Stimulated activated CD4-positive, alpha-beta T cell treated with anti-CD3 and anti-CD28 coated beads, Interleukin-1b, Interleukin-23, amount 100 ng/mL, for 4 hours (primary cell): ENCODE data around the gene HDAC8.
"Not testable (repeated sequence)": the region's sequence is repeated elsewhere in the genome, so short reads cannot be mapped to it uniquely, and the experiment has no call there.

ENCODE experiments used
- DNase-seq, 2 donors: peaks; one replicate each; pipeline ENCODE4 v3.0.0-alpha.2; 2020; ENCODE audit warnings: low read depth in 2 of 2

HDAC8 gene

DNA sequence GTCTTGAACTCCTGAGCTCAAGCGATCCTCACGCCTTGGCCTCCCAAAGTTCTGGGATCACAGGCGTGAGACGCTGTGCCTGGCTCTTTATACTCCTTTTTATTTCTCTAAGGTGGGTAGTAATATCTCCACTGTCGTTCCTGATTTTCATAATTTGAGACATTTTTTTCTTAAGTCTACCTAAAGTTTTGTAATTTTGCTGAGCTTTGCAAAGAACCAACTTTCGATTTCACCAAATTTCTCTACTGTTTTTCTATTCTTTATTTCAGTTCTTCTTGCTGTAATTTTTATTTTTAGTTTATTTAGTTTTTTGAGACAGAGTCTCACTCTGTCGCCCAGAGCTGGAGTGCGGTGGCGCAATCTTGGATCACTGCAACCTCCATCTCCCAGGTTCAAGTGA lies 196.5 kb downstream of the HDAC8 start:
- DNase-seq: no peak

DNA sequence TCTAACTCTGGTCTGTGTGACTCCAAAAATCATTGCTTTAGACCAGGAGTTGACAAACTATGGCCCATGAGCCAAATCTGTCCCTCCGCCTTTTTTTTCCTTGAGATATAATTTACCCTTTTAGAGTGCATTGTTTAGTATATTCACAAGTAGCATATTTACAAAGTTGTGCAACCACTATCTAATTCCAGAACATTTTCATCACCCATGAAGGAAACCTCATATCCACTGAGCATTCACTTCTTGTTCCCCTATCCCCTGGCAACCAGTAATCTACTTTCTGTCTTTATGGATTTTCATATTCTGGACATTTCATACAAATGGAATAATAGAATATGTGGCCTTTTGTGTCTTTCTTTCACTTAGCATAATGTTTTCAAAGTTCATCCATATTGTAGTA lies 199.5 kb downstream of the HDAC8 start:
- no peak for DNase-seq

DNA sequence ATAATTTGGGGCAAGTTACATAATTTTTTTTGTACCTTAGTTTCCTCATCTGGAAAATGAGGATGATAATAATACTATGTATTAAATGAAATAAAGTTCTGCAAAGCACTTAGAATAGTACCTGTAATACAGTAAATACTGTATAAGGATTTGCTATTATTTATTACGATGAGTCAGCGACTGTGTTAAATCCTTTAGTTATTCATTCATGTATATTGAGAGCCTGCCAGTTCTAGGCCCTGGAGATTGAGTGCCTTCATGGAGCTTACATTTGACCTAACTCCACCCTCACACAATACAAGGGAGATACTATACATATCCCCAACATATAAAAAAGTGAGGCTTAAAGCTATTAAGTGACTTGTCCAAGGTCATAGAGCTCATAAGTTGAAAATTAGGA lies 199.9 kb downstream of the HDAC8 start:
- no peak for DNase-seq

DNA sequence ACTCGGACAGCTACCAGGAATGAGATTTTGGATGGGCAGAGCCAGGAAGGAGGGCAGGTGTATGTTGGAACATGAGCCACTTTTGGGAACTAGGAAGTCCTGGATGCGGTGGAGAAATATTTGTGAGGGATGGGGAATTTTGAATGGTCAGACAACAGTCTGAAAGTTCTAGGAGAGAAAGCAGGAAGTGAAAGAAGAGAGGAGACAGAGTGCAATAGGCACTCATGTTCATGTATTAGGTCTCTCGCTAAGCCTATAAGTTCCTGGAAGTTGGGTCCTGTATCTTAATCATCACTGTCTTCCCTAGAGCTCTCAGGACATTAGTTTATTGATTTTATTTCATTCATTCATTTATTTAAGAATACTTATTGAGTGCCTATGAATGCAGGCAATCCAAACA lies 201.2 kb downstream of the HDAC8 start:
- no peak for DNase-seq

DNA sequence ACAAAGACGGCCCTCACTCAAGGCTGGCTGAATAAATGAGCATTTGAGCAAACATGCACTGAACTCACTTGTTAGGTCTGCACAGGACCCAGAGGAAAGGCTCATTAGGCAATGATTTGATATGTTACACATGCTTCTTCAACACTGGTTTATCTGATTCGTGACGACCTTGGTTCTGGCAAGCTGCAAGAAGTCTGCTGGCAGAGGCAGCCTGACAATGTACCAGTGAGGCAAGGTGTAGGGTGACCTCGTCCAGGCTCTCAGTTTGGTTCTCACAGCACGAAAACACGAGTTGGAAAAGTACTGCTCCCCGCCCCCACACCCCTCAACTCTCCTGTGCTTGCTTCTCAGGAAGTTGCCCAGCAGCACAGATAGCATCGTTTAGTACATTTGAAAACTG lies 203.8 kb downstream of the HDAC8 start:
- DNase-seq: no peak

DNA sequence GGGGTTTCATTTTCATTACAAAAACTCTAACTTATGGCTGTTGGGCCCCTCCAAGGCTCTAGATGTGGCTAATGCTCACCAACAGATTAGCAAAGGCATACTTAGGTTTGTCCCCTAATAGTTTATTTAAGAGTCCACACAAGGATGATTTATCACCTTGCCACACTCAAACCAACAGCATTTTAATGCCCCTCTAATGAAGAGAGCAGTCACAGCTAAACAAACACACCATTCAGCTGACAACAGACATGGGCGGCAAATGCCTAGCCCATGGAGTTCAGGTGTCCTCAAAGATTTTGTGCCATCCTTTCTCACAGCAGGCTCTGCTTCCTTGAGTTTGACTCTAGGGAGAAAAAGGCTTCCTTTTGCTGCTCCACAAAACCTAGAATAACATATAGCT lies 205.1 kb downstream of the HDAC8 start:
- no peak for DNase-seq

DNA sequence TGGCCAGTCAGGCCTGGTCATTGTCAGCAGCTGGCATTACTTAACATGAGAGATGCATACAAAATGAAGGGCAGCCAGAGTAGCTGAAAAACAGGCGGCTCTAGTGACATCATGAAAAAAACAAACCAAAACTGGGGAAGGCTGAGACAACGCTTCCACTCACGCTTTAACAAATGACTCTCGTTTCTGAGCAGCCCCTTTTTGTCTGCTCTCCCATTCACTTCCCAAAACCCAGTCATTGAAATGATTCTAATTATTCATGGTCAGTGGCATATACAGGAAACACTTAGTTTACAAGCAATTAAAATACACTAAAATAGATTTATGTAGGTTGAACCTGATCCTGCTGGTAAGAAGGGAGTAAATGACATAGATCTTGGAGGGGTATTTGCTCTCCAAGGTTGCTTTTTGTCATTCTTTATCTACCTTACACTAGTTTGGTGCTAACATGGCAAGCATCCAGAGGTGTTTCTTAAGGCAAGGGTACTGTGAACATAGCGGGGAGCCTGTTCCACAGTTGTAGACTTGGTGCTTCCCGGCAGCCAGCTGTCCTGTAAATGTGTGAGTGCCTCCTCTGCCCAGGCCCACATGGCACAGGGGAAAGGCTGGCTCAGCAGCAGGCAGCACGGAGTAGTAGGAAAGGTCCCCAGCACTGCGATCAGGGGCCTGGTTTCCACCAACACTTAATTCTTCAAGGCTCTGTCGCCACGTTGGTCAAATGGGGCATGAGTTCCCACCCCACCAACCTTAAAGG lies 205.8 kb downstream of the HDAC8 start:
- no peak for DNase-seq

DNA sequence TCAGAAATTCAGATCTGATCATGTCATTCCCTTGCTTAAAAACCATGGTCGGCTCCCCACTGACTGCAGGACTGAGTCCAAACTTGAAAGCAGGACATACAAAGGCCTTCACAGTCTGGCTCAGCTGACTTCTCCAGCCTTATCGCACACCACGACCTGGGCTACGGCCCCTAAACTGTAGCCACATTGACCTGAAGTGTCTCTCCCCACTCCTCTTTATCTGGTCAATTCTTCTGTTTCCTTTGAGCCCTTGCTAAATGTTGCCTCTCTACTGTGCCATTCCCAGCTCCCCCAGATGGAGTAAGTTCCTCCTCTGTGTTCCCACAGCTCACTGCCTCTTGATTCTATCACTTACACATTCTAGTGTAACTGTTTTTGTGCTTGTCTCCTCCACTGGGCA lies 206.5 kb downstream of the HDAC8 start:
- no peak for DNase-seq

DNA sequence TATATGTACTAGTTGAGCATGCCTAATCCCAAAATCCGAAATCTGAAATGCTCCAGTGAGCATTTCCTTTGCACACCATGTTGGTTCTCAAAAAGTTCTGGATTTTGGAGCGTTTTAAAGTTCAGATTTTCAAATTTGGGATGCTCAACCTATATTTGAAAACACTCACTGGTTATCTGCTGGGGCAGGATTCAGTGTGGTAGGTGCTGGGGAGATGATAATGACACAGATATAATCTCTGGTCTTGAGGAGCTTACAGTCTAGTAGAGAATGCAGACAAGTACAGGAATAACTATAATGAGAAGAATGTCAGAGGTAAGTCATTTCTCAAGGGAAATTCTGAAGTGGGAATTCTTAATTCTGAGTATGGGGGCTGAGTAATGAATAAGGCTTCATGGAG lies 207.5 kb downstream of the HDAC8 start:
- DNase-seq: no peak

DNA sequence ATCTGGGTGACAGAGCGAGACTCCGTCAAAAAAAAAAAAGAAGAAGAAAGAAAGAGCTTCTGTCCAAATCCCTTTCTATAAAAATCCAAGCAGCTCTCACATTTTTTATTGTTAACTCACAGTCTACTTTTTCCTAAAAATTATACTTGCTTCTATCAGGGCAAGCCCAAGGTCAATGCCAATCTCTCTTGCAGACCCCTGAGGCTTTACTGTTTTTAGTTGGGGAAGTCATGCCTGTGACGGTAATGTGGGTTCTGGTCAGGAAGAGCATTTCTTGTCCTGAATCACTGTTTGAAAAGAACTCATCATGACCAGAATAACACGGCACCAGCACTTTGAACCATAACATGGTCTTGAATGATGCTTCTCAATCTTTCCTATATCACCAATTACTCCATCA lies 212.3 kb downstream of the HDAC8 start:
- DNase-seq: no peak

DNA sequence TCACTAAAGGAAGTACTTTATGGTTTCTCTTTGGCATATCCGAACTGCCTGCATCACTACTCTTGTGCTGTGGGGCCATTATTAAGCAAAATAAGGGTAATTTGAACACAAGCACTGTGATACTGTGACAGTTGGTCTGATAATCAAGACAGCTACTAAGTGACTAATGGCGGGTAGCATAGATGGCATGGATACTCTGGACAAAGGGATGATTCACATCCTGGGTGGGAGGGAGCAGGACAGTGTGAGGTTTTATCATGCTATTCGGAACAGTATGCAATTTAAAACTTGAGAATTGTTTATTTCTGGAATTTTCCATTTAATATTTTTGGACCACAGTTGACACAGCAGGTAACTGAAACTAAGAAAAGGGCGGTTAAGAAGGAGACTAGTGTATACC lies 214.3 kb downstream of the HDAC8 start:
- DNase-seq: no peak

DNA sequence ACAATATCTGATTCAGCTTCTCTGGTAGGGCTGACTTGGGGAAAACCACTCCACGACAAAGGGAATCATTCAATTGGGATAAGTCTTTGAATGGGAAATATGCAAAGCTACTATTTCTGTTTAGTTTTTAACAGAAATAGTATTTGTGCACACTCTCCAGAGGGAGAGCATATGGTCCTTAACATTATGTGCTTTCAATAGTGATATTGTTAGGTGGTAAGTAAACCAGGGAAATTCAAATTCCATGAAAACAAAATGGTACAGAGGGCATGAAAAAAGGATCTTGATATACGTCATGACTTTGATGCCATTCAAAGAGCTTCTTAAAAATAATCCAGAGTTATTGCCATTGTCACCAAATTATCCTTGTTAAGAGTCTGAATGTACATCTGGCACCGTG lies 219.9 kb downstream of the HDAC8 start:
- DNase-seq: no peak

DNA sequence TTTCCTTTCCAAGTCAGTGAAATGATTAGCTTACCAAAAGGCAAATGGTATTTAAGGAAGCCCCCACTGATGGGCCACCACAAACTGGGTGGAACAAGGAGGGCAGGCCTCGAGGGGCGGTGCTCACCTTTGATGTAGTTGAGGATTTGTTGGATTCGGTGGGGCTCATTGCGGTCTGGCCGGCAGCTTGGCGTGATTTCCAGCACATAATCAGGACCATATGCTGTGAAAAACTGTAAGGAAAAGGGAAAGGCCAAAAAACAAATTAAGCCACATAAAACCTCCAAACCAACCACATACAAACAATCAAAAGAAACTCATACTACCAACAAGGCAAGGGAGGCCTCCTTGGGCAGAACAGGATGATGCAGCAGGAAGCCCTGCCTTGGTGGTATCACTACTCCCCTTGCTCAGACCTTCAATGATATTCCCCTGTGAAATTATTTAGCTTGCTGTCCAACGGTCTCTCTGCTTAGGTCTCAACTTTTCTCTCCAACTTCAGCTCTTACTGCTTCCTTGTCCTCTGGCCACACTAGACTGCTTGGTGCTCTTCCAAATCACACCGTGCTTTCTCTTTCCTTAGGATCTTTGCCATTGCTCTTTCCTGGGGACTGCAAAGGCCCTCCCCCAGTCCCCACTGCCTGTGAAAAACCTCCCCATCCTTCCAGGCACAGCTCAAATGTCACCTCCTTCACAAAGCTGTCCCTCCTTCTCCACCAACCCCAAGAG lies 220.9 kb downstream of the HDAC8 start:
- DNase-seq: no peak

DNA sequence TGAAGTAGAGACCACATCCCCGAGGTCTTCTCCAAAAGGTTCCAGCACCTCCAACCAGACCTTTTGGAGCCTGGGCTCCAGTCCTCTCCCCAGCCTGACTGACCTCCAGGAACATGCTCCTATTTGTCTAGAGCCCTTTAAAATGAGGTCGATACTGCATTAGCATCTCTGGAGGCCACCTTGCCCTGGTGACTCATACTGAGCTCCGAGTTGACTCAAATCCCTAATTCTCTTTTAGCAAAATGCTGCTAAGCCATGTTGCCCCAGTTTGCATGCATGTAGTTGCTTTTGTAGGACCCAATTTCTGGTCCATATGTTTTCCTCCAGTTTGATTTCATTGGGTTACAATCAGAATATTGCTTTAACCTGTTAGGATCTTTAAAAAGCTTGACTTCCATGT lies 223.5 kb downstream of the HDAC8 start:
- DNase-seq: no peak

DNA sequence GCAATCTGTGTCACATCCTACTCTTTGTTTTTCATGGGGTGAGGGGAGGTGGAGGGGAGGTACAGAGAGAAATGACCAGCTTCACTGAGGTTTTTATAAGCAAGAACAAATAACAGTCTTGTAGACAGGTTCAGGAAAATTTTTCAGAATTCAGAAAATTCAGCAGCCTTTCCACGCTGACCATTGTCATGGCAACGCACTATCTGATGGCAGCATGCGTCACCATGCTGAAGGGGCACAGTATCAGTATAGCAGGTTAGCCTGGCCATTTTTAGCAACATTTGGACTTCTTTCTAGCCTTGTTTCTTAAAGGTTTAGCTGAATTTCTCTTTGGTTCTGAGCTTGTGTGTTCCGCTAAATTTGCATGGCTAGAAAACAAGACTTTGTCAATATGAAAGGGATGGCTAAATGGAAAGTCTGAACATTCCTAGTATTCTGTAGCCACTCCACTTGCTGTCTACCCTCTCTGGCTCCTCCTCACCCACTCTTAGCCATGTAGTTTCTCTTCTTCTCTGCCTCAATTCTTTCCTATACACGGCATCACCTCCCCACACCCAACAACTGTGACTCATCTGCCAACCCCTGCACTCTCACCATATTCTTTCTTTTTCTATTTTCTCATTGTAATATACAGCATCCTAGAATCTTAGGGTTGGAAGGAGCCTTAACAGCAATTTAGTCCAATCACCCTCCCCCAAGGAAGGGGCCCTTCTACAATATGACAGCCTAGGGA lies 224.2 kb downstream of the HDAC8 start:
- DNase-seq: no peak

DNA sequence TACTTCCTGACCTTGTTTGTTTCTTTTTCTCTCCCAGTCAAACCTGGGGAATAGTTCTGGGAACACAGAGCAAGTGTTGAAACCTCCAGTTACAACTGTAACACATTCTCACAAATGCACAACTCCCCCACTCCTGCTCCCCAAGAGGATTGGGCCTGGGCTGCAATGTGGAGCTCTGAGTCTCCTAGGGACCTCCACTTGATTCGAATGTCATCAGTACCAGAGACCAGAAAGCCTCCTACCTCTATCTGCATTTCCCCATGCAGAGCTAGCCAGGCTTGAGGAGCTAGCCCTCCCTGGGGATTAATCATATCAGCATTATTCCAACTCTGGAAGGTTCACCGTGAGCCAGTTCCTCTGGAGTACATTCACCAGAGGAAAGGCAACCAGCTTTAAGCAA lies 225.3 kb downstream of the HDAC8 start:
- no peak for DNase-seq

DNA sequence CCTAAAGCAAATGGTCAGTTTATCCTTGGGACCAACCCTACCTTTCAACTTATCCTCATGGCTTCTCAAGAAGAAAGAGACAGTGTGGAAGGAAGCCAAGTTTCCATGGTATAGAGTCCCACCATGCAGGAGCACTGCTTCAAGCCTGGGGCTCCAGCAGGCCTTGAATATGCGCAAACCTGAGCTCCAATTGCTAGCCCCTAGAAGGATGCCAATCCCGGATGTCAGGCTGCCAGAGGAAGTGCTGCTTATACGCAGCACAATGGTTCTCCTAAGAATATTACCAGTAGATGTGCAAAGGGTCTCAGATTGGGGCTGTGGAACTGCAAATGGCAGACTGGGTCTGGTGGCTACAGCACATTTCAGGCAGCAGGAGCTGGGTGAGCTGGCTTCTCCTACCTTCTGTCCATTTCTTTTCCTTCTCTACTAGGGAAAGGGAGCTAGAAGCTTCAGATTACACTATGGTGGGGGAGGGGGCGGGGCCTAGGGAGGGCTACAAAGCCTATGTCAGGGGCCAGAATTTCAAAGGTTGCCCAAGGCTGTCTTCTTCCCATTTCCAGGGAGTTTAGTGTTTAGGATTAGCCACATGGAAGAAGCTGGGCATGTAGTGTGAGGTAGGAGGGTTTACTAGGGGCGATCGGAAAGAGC lies 226.2 kb downstream of the HDAC8 start:
- DNase-seq: no peak

DNA sequence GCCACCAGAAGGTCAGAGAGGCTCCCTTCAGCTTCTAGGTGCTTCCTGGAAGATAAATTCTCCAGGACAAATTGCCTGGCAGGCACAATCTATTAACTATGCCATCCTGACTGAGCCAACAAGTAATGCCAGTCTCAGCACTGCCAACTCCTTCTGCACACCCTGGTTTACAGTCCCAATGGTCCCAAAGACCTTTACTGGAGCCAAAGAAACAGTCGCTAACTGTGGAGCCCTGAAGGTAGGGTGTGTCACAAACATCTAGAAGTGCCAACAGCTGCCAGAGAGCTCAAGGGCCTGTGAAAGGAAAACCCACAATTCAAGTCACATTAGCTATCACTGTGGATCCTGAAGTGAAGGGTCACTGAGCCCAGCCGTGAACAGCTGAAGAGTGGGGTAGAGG lies 232.0 kb downstream of the HDAC8 start:
- DNase-seq: no peak

DNA sequence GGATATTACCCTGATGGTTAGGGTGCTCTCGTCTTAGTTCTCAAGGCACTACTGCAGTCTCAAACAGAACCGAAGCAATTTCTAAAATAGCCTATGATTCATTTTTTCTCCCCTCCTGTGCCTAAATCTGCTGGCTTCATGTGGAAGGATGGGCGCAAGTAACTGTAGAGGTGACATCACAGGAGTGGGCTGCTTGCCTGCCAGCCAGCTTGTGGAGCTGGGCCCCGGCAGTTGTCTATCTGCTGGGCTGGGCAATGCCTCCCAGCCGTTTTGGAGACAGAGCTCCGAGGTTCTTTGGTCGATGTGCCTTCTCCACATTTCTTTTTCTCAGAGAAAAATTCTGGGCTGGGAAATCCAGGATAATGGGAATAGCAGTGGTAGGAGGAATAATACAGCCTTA lies 232.6 kb downstream of the HDAC8 start:
- no peak for DNase-seq

DNA sequence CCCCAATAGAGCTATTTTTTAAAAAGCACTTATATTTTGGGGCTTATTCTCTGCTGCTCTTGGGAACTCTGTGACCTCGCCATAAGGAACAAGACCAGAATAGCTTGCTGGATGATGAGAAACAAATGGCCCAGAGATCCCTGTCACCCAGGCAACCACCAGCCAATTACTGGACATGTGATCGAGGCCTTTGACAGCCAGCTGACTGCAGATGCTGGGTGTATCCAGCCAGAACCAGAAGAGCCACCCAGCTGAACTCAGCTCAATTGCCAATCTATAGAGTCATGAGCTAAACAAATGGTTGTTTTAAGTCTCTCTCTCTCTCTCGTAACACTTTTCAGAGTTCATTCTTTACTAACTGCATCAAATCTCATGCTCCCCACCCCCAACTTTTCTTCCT lies 242.5 kb downstream of the HDAC8 start:
- DNase-seq: no peak

DNA sequence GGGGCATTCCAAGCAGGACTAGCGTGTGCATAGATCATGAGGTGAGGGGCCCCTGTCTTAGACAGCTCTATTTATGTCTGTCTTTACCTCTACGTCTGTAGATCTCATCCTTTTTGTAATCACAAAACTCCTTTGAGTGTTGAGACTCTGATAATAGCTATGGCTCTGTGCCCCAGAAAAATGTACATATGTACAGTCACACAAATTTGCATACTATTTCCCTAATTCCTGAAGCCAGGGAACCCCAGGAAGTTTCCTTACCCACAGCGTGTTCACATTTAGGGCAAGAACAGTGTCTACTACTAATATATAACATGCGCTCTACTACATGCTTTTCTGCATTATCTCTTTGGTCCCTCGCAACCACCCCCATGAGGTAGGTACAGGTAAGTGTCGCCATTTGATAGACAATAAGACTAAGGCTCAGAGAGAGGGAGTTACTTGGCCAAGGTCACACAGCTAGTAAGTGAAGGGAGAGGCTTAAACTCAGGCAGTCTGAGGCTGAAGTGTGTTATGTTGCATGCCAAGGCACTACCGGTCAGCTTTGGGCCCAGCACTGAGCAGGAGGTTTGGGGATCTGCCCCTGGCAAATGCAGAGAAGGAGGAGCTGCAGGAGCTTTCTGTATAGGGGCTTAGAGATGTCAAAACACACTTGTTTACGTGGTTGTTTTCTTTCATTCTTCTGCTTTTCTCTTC lies 245.9 kb downstream of the HDAC8 start:
- DNase-seq: no peak

DNA sequence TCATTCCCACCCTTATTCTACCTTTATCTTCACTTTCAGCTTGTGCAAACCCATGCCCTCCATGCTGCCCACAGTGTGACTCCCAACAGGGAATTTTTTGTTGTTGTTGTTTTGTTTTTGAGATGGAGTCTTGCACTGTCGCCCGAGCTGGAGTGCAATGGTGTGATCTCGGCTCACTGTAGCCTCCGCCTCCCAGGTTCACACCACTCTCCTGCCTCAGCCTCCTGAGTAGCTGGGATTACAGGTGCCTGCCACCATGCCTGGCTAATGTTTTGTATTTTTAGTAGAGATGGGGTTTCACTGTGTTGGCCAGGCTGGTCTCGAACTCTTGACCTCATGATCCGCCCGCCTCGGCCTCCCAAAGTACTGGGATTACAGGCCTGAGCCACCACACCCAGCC lies 253.0 kb downstream of the HDAC8 start:
- DNase-seq: not testable (repeated sequence)
